ENCODE measurements around the gene DNAAF9. TPM values are rescaled to one million over a fixed set of nuclear protein-coding genes. Genes with fewer than 3 reads are reported as not detected.
"Not testable (repeated sequence)": the region's sequence is repeated elsewhere in the genome, so short reads cannot be mapped to it uniquely, and the experiment has no call there.

DNAAF9 gene
- total RNA-seq, 2 donors from 2014 or later, result 24.5 to 27.7 TPM

- H3K27me3 ChIP-seq (replicated peaks; ENCODE audit: insufficient read depth), result no peaks in the 10 kb centered on the region
- no peak overlapping the region for H3K27ac ChIP-seq
- ATAC-seq (ENCODE audit: insufficient number of reproducible peaks, low FRiP score, low read depth) (no peak), DNase-seq (ENCODE audit: low spot score) (no peak)
- no peak overlapping the region for H3K4me3 ChIP-seq
- peaks cover 6 to 11% of the 10 kb centered on the region in 2 donors for H3K4me1 ChIP-seq (ENCODE audit: control insufficient read depth in 1 of 2, low read depth in 2 of 2)
- no peaks in the 10 kb centered on the region for H3K9me3 ChIP-seq
- H3K36me3 ChIP-seq, result no peaks in the 10 kb centered on the region
- no peak for TF ChIP-seq CTCF (IDR thresholded peaks at IDR 0.05)
Measured at GRCh38 chr20:3433744-3434143, 26.3 kb upstream of the DNAAF9 start.

GRCh38 chr20:3432844-3433243 is 25.4 kb upstream of the DNAAF9 start:
- Histone ChIP-seq H3K4me1 (ENCODE audit: control insufficient read depth in 1 of 2, low read depth in 2 of 2) (peaks cover 6 to 11% of the 10 kb centered on the region in 2 donors), H3K4me3 (no peak overlapping the region), H3K27me3 (replicated peaks; ENCODE audit: insufficient read depth) (no peaks in the 10 kb centered on the region), H3K36me3 (no peaks in the 10 kb centered on the region), H3K27ac (no peak overlapping the region), H3K9me3 (no peaks in the 10 kb centered on the region)
- TF ChIP-seq CTCF (IDR thresholded peaks at IDR 0.05), result no peak
- DNase-seq (ENCODE audit: low spot score), result no peak
- no peak for ATAC-seq (ENCODE audit: insufficient number of reproducible peaks, low FRiP score, low read depth)

GRCh38 chr20:3431109-3431508 is 23.6 kb upstream of the DNAAF9 start:
- peak; percentile 18 for ATAC-seq (ENCODE audit: insufficient number of reproducible peaks, low FRiP score, low read depth)
- H3K4me1 ChIP-seq (ENCODE audit: control insufficient read depth in 1 of 2, low read depth in 2 of 2), result peaks cover 6 to 11% of the 10 kb centered on the region in 2 donors

GRCh38 chr20:3430376-3431069 is 23.1 kb upstream of the DNAAF9 start:
- Histone ChIP-seq H3K9me3 (no peaks in the 10 kb centered on the region), H3K4me1 (ENCODE audit: control insufficient read depth in 1 of 2, low read depth in 2 of 2) (peaks cover 6 to 11% of the 10 kb centered on the region in 2 donors), H3K27ac (peak overlapping the region in 1 of 2 donors; percentile 26), H3K4me3 (no peak overlapping the region), H3K27me3 (replicated peaks; ENCODE audit: insufficient read depth) (no peaks in the 10 kb centered on the region), H3K36me3 (no peaks in the 10 kb centered on the region)
- DNase-seq (ENCODE audit: low spot score) (no peak), ATAC-seq (ENCODE audit: insufficient number of reproducible peaks, low FRiP score, low read depth) (no peak)
- TF ChIP-seq CTCF (IDR thresholded peaks at IDR 0.05), result no peak

More at GRCh38 chr20:3431109-3431508, 23.6 kb upstream of the DNAAF9 start:
- no peaks in the 10 kb centered on the region for H3K36me3 ChIP-seq
- H3K27me3 ChIP-seq (replicated peaks; ENCODE audit: insufficient read depth), result no peaks in the 10 kb centered on the region
- DNase-seq (ENCODE audit: low spot score), result no peak
- TF ChIP-seq CTCF (IDR thresholded peaks at IDR 0.05), result no peak
- peak overlapping the region; percentile 26 to 43 for H3K27ac ChIP-seq
- H3K4me3 ChIP-seq, result no peak overlapping the region
- no peaks in the 10 kb centered on the region for H3K9me3 ChIP-seq

GRCh38 chr20:3426766-3427165 is 19.3 kb upstream of the DNAAF9 start:
- H3K36me3 ChIP-seq; H3K27me3 ChIP-seq (replicated peaks; ENCODE audit: insufficient read depth); ATAC-seq (ENCODE audit: insufficient number of reproducible peaks, low FRiP score, low read depth): not testable (repeated sequence)

GRCh38 chr20:3423126-3423525 is 15.7 kb upstream of the DNAAF9 start:
- ATAC-seq (ENCODE audit: insufficient number of reproducible peaks, low FRiP score, low read depth) (no peak), DNase-seq (ENCODE audit: low spot score) (no peak)
- Histone ChIP-seq H3K36me3 (no peaks in the 10 kb centered on the region), H3K4me1 (ENCODE audit: control insufficient read depth in 1 of 2, low read depth in 2 of 2) (no peaks in the 10 kb centered on the region), H3K27me3 (replicated peaks; ENCODE audit: insufficient read depth) (no peaks in the 10 kb centered on the region), H3K27ac (no peak overlapping the region), H3K9me3 (no peaks in the 10 kb centered on the region), H3K4me3 (no peak overlapping the region)
- TF ChIP-seq CTCF (IDR thresholded peaks at IDR 0.05), result no peak

More at GRCh38 chr20:3426766-3427165, 19.3 kb upstream of the DNAAF9 start:
- not testable (repeated sequence) for DNase-seq (ENCODE audit: low spot score); H3K9me3 ChIP-seq; H3K4me3 ChIP-seq; H3K27ac ChIP-seq
- peaks cover 6 to 11% of the 10 kb centered on the region in 2 donors for H3K4me1 ChIP-seq (ENCODE audit: control insufficient read depth in 1 of 2, low read depth in 2 of 2)
